Progenitor cell of endocrine pancreas (in vitro differentiated cells): ENCODE data around the gene PTPN5. TPM values are rescaled to one million over a fixed set of nuclear protein-coding genes. Genes with fewer than 3 reads are reported as not detected.
"Not testable (repeated sequence)": the region's sequence is repeated elsewhere in the genome, so short reads cannot be mapped to it uniquely, and the experiment has no call there.

ENCODE experiments used
- DNase-seq: peaks from one replicate; pipeline ENCODE4 v3.0.0; 2021; ENCODE audit warnings: low spot score; ENCODE audit not compliant: unreplicated experiment
- H3K27ac Mint-ChIP-seq: 2 replicates; pipeline ENCODE4 v1.8.0; 2021; ENCODE audit warnings: mild to moderate bottlenecking, moderate library complexity, mixed read lengths
- H3K27me3 Mint-ChIP-seq: 2 replicates; pipeline ENCODE4 v1.8.0; 2021; ENCODE audit warnings: mixed read lengths
- H3K36me3 Mint-ChIP-seq: 2 replicates; pipeline ENCODE4 v1.8.0; 2022; ENCODE audit warnings: mixed read lengths; ENCODE audit not compliant: insufficient read depth
- H3K4me1 Mint-ChIP-seq: 2 replicates; pipeline ENCODE4 v1.8.0; 2021; ENCODE audit warnings: low read depth, mixed read lengths
- H3K4me3 Mint-ChIP-seq: 2 replicates; pipeline ENCODE4 v1.8.0; 2021; ENCODE audit warnings: low read depth, mild to moderate bottlenecking, moderate library complexity, mixed read lengths
- H3K9me3 Mint-ChIP-seq: 2 replicates; pipeline ENCODE4 v1.8.0; 2021; ENCODE audit warnings: low read depth, mixed read lengths
- total RNA-seq: library from RNA; stranded (reverse); gene quantifications from 2 replicates; pipeline ENCODE4 v1.2.1, GENCODE V29; 2021
- TF ChIP-seq, protein P1 (sequence below): fragments of 200-600 bp; sonication (generic); IDR thresholded peaks from one replicate; pipeline ENCODE4 v1.5.0; 2021; ENCODE audit warnings: antibody characterized with exemption, mild to moderate bottlenecking; ENCODE audit not compliant: unreplicated experiment

PTPN5 gene
- total RNA-seq, 1 donor from 2014 or later, result 12.6 TPM

DNA sequence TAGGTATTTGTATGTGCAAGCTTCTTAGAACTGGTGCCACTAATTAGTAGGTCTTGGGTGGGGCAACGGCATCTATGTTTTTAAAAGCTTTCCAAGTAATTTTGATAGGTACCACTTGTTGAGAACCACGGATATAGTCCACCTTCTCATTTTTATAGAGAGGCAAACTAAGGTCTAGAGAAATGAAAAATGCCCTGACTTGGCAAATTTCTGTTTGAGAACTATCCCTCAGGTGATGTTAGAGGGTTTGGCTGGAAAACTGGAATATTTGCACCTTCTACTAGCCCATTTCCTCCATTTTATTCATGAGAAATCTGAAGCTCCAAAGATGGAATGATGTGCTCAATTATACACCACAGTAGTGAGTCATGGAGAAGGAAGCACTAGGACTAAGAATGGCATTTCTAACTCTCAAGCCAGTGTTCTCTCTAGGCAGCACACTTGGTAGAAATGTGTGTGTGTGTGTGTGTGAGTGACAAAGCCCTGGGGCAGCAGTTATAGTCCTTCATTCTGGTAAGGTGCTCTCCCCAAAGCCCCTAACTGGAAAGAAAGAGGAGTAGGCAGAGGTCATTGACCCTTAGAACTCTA is 94.9 kb downstream of the PTPN5 start:
- Mint-ChIP-seq H3K4me1 (peaks cover 10% of the 10 kb centered on the region), H3K9me3 (no peaks in the 10 kb centered on the region), H3K27ac (no peak overlapping the region), H3K4me3 (no peak overlapping the region), H3K27me3 (peaks cover 18% of the 10 kb centered on the region), H3K36me3 (no peaks in the 10 kb centered on the region)
- DNase-seq, result no peak
- TF ChIP-seq, protein P1, sequence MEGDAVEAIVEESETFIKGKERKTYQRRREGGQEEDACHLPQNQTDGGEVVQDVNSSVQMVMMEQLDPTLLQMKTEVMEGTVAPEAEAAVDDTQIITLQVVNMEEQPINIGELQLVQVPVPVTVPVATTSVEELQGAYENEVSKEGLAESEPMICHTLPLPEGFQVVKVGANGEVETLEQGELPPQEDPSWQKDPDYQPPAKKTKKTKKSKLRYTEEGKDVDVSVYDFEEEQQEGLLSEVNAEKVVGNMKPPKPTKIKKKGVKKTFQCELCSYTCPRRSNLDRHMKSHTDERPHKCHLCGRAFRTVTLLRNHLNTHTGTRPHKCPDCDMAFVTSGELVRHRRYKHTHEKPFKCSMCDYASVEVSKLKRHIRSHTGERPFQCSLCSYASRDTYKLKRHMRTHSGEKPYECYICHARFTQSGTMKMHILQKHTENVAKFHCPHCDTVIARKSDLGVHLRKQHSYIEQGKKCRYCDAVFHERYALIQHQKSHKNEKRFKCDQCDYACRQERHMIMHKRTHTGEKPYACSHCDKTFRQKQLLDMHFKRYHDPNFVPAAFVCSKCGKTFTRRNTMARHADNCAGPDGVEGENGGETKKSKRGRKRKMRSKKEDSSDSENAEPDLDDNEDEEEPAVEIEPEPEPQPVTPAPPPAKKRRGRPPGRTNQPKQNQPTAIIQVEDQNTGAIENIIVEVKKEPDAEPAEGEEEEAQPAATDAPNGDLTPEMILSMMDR, result no peak

DNA sequence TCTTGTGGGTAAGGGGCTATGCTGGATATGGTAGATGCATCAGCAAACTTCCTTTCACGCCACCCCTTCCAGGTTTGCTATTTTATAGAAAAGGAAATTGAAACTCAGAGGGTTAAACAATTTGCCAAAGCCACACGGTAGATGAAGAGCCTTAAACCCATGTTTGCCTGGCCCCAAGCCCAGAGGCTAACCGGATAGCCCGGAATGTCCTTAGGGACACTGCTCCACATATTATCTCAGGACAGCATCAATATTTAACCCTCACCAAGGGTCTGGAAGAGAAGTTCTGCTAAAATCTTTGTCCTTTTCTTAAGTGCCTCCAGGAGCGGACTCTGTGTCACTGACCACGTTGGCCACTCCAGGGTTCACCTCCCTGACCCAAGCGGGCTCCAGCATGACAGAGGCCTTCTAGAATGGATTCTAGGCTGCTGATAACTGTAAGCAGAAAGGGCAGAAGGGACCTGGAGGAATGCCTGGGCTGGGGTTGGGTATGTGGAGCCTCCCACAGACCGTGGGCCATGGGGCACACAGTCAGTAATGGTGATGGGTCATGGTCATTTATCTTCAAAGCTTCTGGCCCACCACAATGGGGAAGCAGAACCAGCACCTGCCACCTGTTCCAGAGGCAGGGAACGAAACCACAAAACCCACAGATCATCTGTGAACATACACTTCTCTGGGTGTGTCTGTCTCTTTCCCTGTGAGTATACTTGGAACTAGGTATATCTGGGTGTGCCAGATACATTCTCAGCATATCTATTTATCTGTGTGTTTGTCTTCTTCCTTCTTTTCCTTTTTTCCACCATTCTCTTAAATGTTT is 98.4 kb downstream of the PTPN5 start:
- Mint-ChIP-seq H3K27ac (no peak overlapping the region), H3K36me3 (no peaks in the 10 kb centered on the region), H3K27me3 (peaks cover 17% of the 10 kb centered on the region), H3K4me3 (no peak overlapping the region), H3K4me1 (peaks cover 3% of the 10 kb centered on the region), H3K9me3 (no peaks in the 10 kb centered on the region)
- DNase-seq, result no peak
- TF ChIP-seq, protein P1, result no peak

DNA sequence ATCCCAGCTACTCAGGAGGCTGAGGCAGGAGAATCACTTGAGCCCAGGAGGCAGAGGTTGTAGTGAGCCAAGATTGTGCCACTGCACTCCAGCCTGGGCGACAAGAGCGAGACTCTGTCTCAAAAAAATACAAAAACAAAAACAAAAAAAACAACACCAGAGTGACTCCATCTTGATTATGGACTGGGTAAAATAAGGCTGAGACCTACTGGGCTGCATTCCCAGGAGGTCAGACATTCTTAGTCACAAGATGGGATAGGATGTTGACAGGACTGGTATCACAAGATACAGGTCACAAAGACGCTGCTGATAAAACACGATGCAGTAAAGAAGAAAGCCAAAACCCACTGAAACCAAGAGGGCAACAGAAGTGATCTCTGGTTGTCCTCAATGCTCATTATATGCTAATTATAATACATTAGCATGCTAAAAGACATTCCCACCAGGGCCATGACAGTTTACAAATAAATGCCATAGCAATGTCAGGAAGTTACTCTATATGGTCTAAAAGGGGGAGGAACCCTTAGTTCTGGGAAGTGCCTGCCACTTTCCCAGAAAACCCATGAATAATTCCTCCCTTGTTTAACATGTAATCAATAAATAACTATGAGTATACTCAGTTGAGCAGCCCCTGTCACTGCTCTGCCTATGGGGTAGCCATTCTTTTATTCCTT is 100.0 kb downstream of the PTPN5 start:
- not testable (repeated sequence) for H3K27me3 Mint-ChIP-seq, H3K27ac Mint-ChIP-seq, H3K9me3 Mint-ChIP-seq, H3K4me3 Mint-ChIP-seq, H3K4me1 Mint-ChIP-seq, DNase-seq, H3K36me3 Mint-ChIP-seq

DNA sequence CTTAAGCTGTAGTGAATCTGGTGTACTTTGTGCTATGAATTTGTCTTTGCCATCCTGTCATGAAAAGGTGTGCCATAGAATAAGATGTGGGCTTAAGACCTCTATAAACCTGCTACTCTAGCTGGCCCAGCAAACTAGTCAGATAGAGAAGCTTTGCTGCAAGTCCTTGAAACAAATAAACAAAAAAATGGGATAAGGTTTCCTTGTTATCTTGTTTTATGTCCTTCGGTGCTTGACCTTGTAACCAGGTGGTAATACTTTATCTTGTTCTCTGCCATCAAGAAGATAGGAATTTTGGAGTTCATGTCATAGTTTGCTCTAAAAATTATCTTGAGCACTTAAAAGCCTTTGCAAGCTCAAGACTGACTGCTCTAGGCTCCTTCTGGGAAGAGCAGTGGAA is 107.3 kb downstream of the PTPN5 start:
- TF ChIP-seq, protein P1, result no peak
- H3K4me1 Mint-ChIP-seq, result peaks cover 20% of the 10 kb centered on the region
- no peaks in the 10 kb centered on the region for H3K36me3 Mint-ChIP-seq
- DNase-seq, result no peak
- peak overlapping the region; percentile 56 for H3K27ac Mint-ChIP-seq
- H3K4me3 Mint-ChIP-seq, result no peak overlapping the region
- no peaks in the 10 kb centered on the region for H3K9me3 Mint-ChIP-seq
- no peaks in the 10 kb centered on the region for H3K27me3 Mint-ChIP-seq

DNA sequence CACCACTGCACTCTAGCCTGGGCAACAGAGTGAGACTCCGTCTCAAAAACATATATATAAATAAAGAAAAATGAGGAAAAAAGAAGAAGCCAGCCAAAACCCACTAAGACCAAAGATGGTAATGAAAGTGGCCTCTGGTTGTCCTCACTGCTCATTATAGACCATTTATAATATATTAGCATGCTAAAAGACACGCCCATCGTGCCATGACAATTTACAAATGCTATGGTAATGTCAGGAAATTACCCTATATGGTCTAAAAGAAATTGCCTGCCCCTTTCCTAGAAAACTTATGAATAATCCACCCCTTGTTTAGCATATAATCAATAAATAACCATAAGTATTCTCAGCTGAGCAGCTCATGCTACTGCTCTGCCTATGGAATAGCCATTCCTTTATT is 109.1 kb downstream of the PTPN5 start:
- no peak for DNase-seq
- Mint-ChIP-seq H3K4me1 (peaks cover 20% of the 10 kb centered on the region), H3K4me3 (no peak overlapping the region)

DNA sequence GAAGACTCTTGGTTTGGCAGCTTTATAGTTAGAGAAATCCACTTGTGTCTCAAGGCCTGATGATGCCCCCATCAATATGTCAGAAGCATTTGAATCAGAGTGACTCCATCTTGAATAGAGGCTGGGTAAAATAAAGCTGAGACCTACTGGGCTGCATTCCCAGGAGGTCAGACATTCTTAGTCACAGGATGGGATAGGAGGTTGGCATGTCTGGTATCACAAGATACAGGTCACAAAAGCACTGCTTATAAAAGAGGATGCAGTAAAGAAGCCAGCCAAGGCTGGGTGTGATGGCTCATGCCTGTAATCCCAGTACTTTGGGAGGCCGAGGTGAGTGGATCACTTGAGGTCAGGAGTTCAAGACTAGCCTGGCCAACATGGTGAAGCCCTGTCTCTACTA is 109.6 kb downstream of the PTPN5 start:
- H3K36me3 Mint-ChIP-seq, H3K4me3 Mint-ChIP-seq, H3K27me3 Mint-ChIP-seq, DNase-seq, H3K27ac Mint-ChIP-seq, H3K9me3 Mint-ChIP-seq: not testable (repeated sequence)
- peaks cover 20% of the 10 kb centered on the region for H3K4me1 Mint-ChIP-seq

More for the DNA sequence above, 109.1 kb downstream of the PTPN5 start:
- no peaks in the 10 kb centered on the region for H3K36me3 Mint-ChIP-seq
- H3K9me3 Mint-ChIP-seq, result no peaks in the 10 kb centered on the region
- no peaks in the 10 kb centered on the region for H3K27me3 Mint-ChIP-seq
- no peak overlapping the region for H3K27ac Mint-ChIP-seq
- TF ChIP-seq, protein P1, result no peak
